Ectodermal cell (in vitro differentiated cells): ENCODE measurements around the gene TTC39C.
"Not testable (repeated sequence)": the region's sequence is repeated elsewhere in the genome, so short reads cannot be mapped to it uniquely, and the experiment has no call there.

Experiments used
- H3K27ac ChIP-seq: 2 replicates; pipeline ENCODE4 v1.7.0; 2013; ENCODE audit warnings: mild to moderate bottlenecking, low read depth, low read length; ENCODE audit not compliant: insufficient read depth, poor library complexity, severe bottlenecking
- H3K27me3 ChIP-seq: 2 replicates; pipeline ENCODE4 v1.7.0; 2013; ENCODE audit warnings: mild to moderate bottlenecking, low read length; ENCODE audit not compliant: insufficient read depth, control insufficient read depth, poor library complexity, severe bottlenecking
- H3K36me3 ChIP-seq: one replicate; pipeline ENCODE4 v1.7.0; 2013; ENCODE audit warnings: low read length; ENCODE audit not compliant: control insufficient read depth, insufficient read depth
- H3K4me1 ChIP-seq: one replicate; pipeline ENCODE4 v1.7.0; 2013; ENCODE audit warnings: low read length; ENCODE audit not compliant: control insufficient read depth, insufficient read depth
- H3K4me3 ChIP-seq: 2 replicates; pipeline ENCODE4 v1.7.0; 2013; ENCODE audit warnings: low read depth, low read length, control low read depth; ENCODE audit not compliant: insufficient read depth
- H3K9me3 ChIP-seq: 2 replicates; pipeline ENCODE4 v1.7.0; 2013; ENCODE audit warnings: mild to moderate bottlenecking, low read length, moderate library complexity; ENCODE audit not compliant: control insufficient read depth
- WGBS, 2 experiments: methylation state at CpG; one replicate each; pipeline ENCODE4 v1.1.7; 2013; ENCODE audit warnings: missing lambda C conversion rate in 2 of 2; 5-methylcytosine and 5-hydroxymethylcytosine counted together

TTC39C gene

GRCh38 chr18:24019641-24020331, 5.2 kb downstream of the TTC39C start:
- H3K4me3 ChIP-seq: no peak overlapping the region
- no peaks in the 10 kb centered on the region for H3K9me3 ChIP-seq
- H3K4me1 ChIP-seq: no peaks in the 10 kb centered on the region
- no peak overlapping the region for H3K27ac ChIP-seq
- H3K27me3 ChIP-seq: peaks cover 19% of the 10 kb centered on the region
- H3K36me3 ChIP-seq: no peaks in the 10 kb centered on the region
- WGBS, 2 experiments: 93 to 96% methylated on average over 5 of the region's 5 CpGs

- Histone ChIP-seq H3K4me1 (no peaks in the 10 kb centered on the region), H3K9me3 (no peaks in the 10 kb centered on the region), H3K27me3 (peaks cover 2% of the 10 kb centered on the region), H3K36me3 (no peaks in the 10 kb centered on the region), H3K4me3 (no peak overlapping the region), H3K27ac (no peak overlapping the region)
- WGBS, 2 experiments: 73 to 87% methylated on average over 2 to 3 of the region's 3 CpGs
Measured at GRCh38 chr18:24021505-24021904, 7.0 kb downstream of the TTC39C start.

- Histone ChIP-seq H3K27ac (no peak overlapping the region), H3K4me1 (no peaks in the 10 kb centered on the region), H3K4me3 (no peak overlapping the region), H3K9me3 (no peaks in the 10 kb centered on the region), H3K36me3 (no peaks in the 10 kb centered on the region), H3K27me3 (no peaks in the 10 kb centered on the region)
- WGBS, 2 experiments: 84 to 89% methylated on average over 4 of the region's 4 CpGs
Measured at GRCh38 chr18:24022161-24022560, 7.6 kb downstream of the TTC39C start.

- no peaks in the 10 kb centered on the region for H3K9me3 ChIP-seq
- no peaks in the 10 kb centered on the region for H3K4me1 ChIP-seq
- H3K36me3 ChIP-seq: no peaks in the 10 kb centered on the region
- no peak overlapping the region for H3K4me3 ChIP-seq
- WGBS, 2 experiments: 88 to 90% methylated on average over 5 to 6 of the region's 6 CpGs
- H3K27ac ChIP-seq: no peak overlapping the region
- H3K27me3 ChIP-seq: no peaks in the 10 kb centered on the region
Measured at GRCh38 chr18:24023185-24023814, 8.7 kb downstream of the TTC39C start.

DNA sequence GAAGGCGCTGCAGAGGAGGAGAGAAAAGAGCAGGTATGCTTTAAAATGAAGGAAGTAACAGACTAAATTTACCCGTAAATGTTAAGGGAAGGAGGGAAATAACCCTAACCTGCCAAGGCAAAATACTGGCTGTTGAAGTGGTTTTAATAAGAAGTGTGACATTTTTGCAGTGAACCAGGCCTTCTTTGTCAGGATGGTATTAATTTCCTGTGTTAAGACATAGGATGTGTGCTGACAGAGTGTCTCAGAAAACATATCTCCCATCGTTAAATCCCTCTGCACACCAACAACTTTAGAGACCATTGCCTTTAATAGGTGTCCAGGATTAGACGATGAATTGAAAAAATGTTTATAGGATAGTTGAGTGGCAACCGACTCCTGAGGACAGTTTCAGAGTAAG, 9.9 kb downstream of the TTC39C start:
- H3K9me3 ChIP-seq: no peaks in the 10 kb centered on the region
- no peaks in the 10 kb centered on the region for H3K27me3 ChIP-seq
- H3K36me3 ChIP-seq: no peaks in the 10 kb centered on the region
- WGBS, 2 experiments: 94 to 97% methylated on average over 4 to 5 of the region's 5 CpGs
- no peak overlapping the region for H3K4me3 ChIP-seq
- H3K27ac ChIP-seq: no peak overlapping the region
- H3K4me1 ChIP-seq: no peaks in the 10 kb centered on the region

GRCh38 chr18:24026457-24026856, 11.9 kb downstream of the TTC39C start:
- Histone ChIP-seq H3K27ac (no peak overlapping the region), H3K36me3 (no peaks in the 10 kb centered on the region), H3K4me1 (no peaks in the 10 kb centered on the region), H3K27me3 (no peaks in the 10 kb centered on the region), H3K9me3 (no peaks in the 10 kb centered on the region), H3K4me3 (no peak overlapping the region)
- WGBS, 2 experiments: 93 to 95% methylated on average over 3 of the region's 3 CpGs

DNA sequence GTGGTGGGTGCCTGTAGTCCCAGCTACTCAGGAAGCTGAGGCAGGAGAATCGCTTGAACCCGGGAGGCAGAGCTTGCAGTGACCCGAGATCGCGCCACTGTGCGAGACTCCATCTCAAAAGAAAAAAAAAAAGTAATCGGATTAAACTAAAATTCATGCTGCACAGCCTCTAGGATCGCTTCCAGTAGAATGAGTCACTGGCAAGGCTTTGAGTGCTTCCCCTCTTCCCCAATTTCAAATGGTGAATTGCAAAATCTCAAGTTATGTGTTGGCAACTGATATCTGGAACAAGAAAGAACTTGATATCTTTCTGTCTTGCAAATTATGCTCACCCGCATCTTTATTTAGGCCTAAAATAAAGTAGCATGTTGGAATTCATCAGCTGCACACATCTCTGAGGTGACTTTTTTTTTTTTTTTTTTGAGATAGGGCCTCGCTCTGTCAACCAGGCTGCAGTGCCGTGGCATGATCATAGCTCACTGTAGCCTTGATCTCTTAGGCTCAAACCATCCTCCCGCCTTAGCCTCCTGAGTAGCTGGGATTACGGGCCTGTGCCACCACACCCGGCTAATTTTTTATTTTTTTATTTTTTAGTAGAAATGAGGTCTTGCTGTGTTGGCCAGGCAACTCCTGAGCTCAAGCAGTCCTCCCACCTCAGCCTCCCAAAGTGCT, 12.7 kb downstream of the TTC39C start:
- Histone ChIP-seq H3K9me3 (no peaks in the 10 kb centered on the region), H3K27ac (no peak overlapping the region), H3K27me3 (no peaks in the 10 kb centered on the region), H3K4me3 (no peak overlapping the region), H3K36me3 (no peaks in the 10 kb centered on the region), H3K4me1 (no peaks in the 10 kb centered on the region)
- 88 to 89% methylated on average over 13 to 14 of the region's 14 CpGs for WGBS, 2 experiments

DNA sequence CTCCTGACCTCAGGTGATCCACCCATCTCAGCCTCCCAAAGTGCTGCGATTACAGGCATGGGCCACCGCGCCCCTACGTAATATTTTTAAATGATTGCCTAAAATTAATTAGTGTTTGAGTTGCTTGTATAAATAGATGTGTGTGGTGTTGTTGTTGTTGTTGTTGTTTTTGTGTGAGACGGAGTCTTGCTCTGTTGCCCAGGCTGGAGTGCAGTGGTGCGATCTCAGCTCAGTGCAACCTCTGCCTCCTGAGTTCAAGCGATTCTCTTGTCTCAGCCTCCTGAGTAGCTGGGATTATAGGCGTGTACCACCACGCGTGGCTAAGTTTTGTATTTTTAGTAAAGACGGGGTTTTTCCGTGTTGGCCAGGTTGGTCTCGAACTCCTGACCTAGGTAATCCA, 14.4 kb downstream of the TTC39C start:
- 95 to 96% methylated on average over 13 of the region's 13 CpGs for WGBS, 2 experiments
- not testable (repeated sequence) for H3K27me3 ChIP-seq, H3K27ac ChIP-seq, H3K9me3 ChIP-seq, H3K4me1 ChIP-seq, H3K36me3 ChIP-seq, H3K4me3 ChIP-seq

- no peaks in the 10 kb centered on the region for H3K4me1 ChIP-seq
- no peaks in the 10 kb centered on the region for H3K9me3 ChIP-seq
- no peak overlapping the region for H3K27ac ChIP-seq
- H3K27me3 ChIP-seq: no peaks in the 10 kb centered on the region
- no peak overlapping the region for H3K4me3 ChIP-seq
- H3K36me3 ChIP-seq: no peaks in the 10 kb centered on the region
- 93 to 95% methylated on average over 3 of the region's 3 CpGs for WGBS, 2 experiments
Measured at GRCh38 chr18:24031318-24031717, 16.8 kb downstream of the TTC39C start.

DNA sequence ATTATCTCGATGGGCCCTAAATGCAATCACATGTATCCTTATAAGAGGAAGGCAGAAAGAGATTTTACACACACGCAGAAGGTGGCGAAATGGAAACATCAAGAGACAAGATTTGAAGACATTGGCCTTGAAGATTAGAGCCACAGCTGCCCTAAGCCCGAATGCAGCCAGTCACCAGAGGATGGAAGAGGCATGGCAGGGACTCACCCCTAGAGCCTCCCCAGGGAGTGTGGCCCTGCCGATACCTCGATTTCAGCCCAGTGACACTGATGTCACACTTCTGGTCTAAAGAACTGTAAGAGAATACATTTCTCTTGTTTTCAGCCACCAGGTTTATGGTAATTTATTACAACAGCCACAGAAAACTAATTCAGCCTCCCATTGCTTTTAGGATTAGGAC, 17.4 kb downstream of the TTC39C start:
- no peaks in the 10 kb centered on the region for H3K27me3 ChIP-seq
- no peaks in the 10 kb centered on the region for H3K4me1 ChIP-seq
- 92 to 94% methylated on average over 6 of the region's 6 CpGs for WGBS, 2 experiments
- H3K36me3 ChIP-seq: no peaks in the 10 kb centered on the region
- no peak overlapping the region for H3K4me3 ChIP-seq
- no peak overlapping the region for H3K27ac ChIP-seq
- no peaks in the 10 kb centered on the region for H3K9me3 ChIP-seq
